ENCODE results near the gene ZC3H12A.

Gene ZC3H12A

GRCh38 chr1:37464443-37464842 lies 9.9 kb upstream of the ZC3H12A start:
- in situ Hi-C loops (cut with HindIII; ENCODE audit: low pct_unique_long_range_greater_than_20kb, low sequenced_read_pairs), result no loop called here
- no peak for TF ChIP-seq JUND (IDR thresholded peaks at IDR 0.05; ENCODE audit: low read depth)
- no peak for DNase-seq (ENCODE audit: low read depth in 1 of 2, low spot score in 1 of 2)

- TF ChIP-seq JUND (IDR thresholded peaks at IDR 0.05; ENCODE audit: low read depth), result no peak
- DNase-seq (ENCODE audit: low read depth in 1 of 2, low spot score in 1 of 2), result no peak
- in situ Hi-C loops (cut with HindIII; ENCODE audit: low pct_unique_long_range_greater_than_20kb, low sequenced_read_pairs), result no loop called here
Observed at GRCh38 chr1:37465593-37466517, 8.5 kb upstream of the ZC3H12A start.

DNA sequence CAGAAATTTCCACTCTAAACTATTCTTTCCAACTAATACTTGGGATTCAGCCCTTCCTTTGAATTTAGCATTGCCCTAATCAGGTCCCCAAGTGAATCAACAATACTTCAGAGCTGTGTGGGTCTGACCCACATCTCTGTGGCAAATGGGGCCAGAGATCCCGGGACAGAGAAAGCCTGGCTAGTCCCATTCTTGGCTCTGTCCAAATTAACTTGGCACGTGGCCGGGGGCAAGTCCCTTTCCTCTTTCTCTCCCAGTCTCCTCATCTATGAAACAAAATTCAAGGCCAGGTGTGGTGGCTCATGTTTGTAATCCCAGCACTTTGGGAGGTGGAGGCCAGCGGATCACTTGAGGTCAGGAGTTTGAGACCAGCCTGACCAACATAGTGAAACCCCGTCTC lies 6.3 kb upstream of the ZC3H12A start:
- no peak for DNase-seq (ENCODE audit: low read depth in 1 of 2, low spot score in 1 of 2)
- no peak for TF ChIP-seq JUND (IDR thresholded peaks at IDR 0.05; ENCODE audit: low read depth)
- in situ Hi-C loops (cut with HindIII; ENCODE audit: low pct_unique_long_range_greater_than_20kb, low sequenced_read_pairs), result no loop called here

GRCh38 chr1:37469386-37469785 lies 5.0 kb upstream of the ZC3H12A start:
- no peak for DNase-seq (ENCODE audit: low read depth in 1 of 2, low spot score in 1 of 2)
- in situ Hi-C loops (cut with HindIII; ENCODE audit: low pct_unique_long_range_greater_than_20kb, low sequenced_read_pairs), result no loop called here
- TF ChIP-seq JUND (IDR thresholded peaks at IDR 0.05; ENCODE audit: low read depth), result no peak

DNA sequence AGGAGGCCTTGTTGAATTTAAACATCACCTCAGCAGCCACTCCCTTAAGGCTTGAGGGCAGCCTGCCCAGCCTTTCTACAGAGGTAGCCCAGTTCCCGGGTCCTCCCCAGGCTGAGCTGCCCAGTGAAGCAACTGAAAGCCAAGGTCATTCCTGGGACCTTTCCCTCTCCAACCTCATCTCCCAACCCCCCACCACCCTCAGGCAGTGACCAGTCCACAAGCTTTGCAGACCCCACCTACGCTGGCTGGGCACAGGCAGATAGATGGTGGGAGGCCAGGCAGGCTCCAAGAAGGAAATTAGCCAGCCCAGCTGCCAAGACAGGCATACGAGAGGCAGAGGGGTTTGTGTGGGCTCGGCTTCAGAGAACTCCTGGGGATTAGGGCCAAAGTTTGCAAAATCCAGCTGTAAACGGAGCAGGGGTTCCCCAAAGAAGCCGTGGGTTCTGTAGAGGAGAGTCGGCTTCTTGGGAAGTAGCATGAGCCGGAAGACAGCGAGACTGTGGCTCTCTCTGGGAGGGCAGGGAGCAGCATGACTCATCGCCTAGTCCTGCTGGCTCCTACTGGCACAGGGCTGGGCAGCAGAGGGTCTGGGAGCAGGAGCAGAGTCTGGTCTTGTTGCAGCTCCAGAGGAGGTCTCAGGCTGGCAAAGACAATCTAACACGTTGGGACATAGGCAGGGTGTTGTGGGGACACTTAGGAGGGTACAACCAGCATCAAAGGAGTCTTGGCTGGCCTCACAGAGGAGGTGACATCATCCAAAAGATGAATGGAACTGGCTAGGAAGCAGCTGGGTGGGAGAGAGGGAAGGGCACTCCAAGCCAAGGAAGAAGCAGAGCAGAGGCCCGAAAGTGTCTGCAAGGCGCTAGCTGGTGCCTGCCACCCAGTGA lies 2.8 kb upstream of the ZC3H12A start:
- in situ Hi-C loops (cut with HindIII; ENCODE audit: low pct_unique_long_range_greater_than_20kb, low sequenced_read_pairs), result no loop called here
- no peak for TF ChIP-seq JUND (IDR thresholded peaks at IDR 0.05; ENCODE audit: low read depth)
- DNase-seq (ENCODE audit: low read depth in 1 of 2, low spot score in 1 of 2), result peak; percentile 57 to 60

GRCh38 chr1:37472281-37472680 lies 2.1 kb upstream of the ZC3H12A start:
- in situ Hi-C loops (cut with HindIII; ENCODE audit: low pct_unique_long_range_greater_than_20kb, low sequenced_read_pairs), result no loop called here
- no peak for DNase-seq (ENCODE audit: low read depth in 1 of 2, low spot score in 1 of 2)
- no peak for TF ChIP-seq JUND (IDR thresholded peaks at IDR 0.05; ENCODE audit: low read depth)

- TF ChIP-seq JUND (IDR thresholded peaks at IDR 0.05; ENCODE audit: low read depth), result no peak
- in situ Hi-C loops (cut with HindIII; ENCODE audit: low pct_unique_long_range_greater_than_20kb, low sequenced_read_pairs), result no loop called here
Observed at GRCh38 chr1:37472994-37473393, 1.4 kb upstream of the ZC3H12A start.

GRCh38 chr1:37473431-37474045 lies 842 bp upstream of the ZC3H12A start:
- no peak for TF ChIP-seq JUND (IDR thresholded peaks at IDR 0.05; ENCODE audit: low read depth)
- no peak for DNase-seq (ENCODE audit: low read depth in 1 of 2, low spot score in 1 of 2)
- in situ Hi-C loops (cut with HindIII; ENCODE audit: low pct_unique_long_range_greater_than_20kb, low sequenced_read_pairs), result no loop called here

More at GRCh38 chr1:37472994-37473393, 1.4 kb upstream of the ZC3H12A start:
- no peak for DNase-seq (ENCODE audit: low read depth in 1 of 2, low spot score in 1 of 2)

DNA sequence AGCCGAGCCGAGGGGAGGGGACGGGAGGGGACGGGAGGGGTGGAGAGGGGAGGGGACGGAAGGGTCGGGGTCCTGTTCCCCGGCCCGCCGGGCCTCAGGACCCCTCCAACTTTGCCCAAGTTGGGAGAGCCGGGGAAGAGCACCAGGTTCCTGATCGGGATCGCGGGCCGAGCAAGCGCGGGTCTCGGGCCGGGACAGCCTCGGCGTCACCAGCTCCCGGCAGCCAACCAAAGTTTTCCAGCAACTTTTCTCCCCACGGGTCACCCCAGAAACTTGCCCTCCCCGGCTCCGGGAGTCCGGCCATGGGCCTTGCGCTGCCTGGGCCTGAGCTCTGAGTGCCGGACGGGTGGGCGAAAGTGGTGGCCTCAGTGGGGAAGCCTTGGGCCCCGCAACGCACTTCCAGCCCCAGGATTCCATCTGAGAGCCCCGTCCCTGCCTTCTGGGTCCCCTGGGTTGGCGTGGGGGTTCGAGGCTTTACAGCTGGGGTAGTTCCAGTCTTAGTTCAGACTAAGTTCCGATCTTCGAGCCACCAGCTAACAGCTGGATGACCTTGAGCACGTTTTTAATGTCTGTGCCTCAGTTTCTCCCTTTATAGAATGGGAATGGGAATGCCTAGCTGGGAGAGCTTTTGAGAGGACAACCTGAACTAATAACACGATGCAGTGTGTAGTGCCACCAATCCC lies 458 bp downstream of the ZC3H12A start:
- no peak for TF ChIP-seq JUND (IDR thresholded peaks at IDR 0.05; ENCODE audit: low read depth)
- DNase-seq (ENCODE audit: low read depth in 1 of 2, low spot score in 1 of 2), result no peak
- in situ Hi-C loops (cut with HindIII; ENCODE audit: low pct_unique_long_range_greater_than_20kb, low sequenced_read_pairs), result no loop called here

- DNase-seq (ENCODE audit: low read depth in 1 of 2, low spot score in 1 of 2), result no peak
- in situ Hi-C loops (cut with HindIII; ENCODE audit: low pct_unique_long_range_greater_than_20kb, low sequenced_read_pairs), result no loop called here
- TF ChIP-seq JUND (IDR thresholded peaks at IDR 0.05; ENCODE audit: low read depth), result no peak
Observed at GRCh38 chr1:37475380-37476086, 1.2 kb downstream of the ZC3H12A start.

DNA sequence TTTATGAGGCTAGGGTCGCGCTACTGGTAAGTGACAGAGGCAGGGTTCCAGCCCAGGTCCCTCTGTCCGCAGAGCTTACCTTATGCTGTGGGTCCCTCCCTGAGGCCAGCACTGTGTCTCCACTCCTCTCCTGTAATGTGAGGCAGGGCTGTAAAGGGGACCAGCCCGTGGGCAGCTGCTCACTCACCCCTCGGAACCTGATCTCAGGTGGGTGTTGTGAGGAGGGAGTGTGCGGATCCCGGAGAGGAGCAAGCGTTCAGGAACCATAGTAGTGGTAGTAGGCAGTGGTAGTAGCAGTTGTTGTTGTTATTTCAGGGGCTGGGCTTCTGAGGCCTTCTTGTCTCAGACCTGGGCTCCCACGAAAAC lies 1.7 kb downstream of the ZC3H12A start:
- no peak for TF ChIP-seq JUND (IDR thresholded peaks at IDR 0.05; ENCODE audit: low read depth)
- in situ Hi-C loops (cut with HindIII; ENCODE audit: low pct_unique_long_range_greater_than_20kb, low sequenced_read_pairs), result no loop called here
- no peak for DNase-seq (ENCODE audit: low read depth in 1 of 2, low spot score in 1 of 2)

Data from T47D (cell line).